CD4-positive, alpha-beta memory T cell (primary cell): Measurements from ENCODE around the gene HMGN4. TPM values are rescaled to one million over a fixed set of nuclear protein-coding genes. Genes with fewer than 3 reads are reported as not detected.
"Not testable (repeated sequence)": the region's sequence is repeated elsewhere in the genome, so short reads cannot be mapped to it uniquely, and the experiment has no call there.

Experiments used
- CTCF ChIA-PET: fragments of 350-600 bp; sonication (Branson Sonifier 250); formaldehyde crosslinking; loops from one replicate; lab custom pipeline; 2021; ENCODE audit warnings: inconsistent platforms; ENCODE audit not compliant: partially characterized antibody; lab: Charles Lee
- POLR2A ChIA-PET: fragments of 350-600 bp; sonication (Branson Sonifier 250); formaldehyde crosslinking; loops from one replicate; lab custom pipeline; 2021; ENCODE audit not compliant: partially characterized antibody; lab: Charles Lee
- DNase-seq, 5 donors: peaks; one replicate each; pipeline versions ENCODE4 v3.0.0 to v3.0.0-alpha.2; 2020 to 2022; ENCODE audit warnings: mixed read lengths in 1 of 5
- H3K27ac ChIP-seq: one replicate; pipeline ENCODE4 v1.7.0; 2013; ENCODE audit warnings: low read depth, low read length
- H3K27me3 ChIP-seq: 2 replicates; pipeline ENCODE4 v1.7.0; 2013; ENCODE audit warnings: mild to moderate bottlenecking, low read length, moderate library complexity; ENCODE audit not compliant: insufficient read depth
- H3K36me3 ChIP-seq: 2 replicates; pipeline ENCODE4 v1.7.0; 2013; ENCODE audit warnings: mild to moderate bottlenecking, low read length, moderate library complexity; ENCODE audit not compliant: insufficient read depth
- H3K4me1 ChIP-seq: 2 replicates; pipeline ENCODE4 v1.7.0; 2013; ENCODE audit warnings: mild to moderate bottlenecking, low read length, moderate library complexity; ENCODE audit not compliant: insufficient read depth
- H3K4me3 ChIP-seq, 2 donors: one replicate each; pipeline ENCODE4 v1.7.0; 2013; ENCODE audit warnings: low read length in 2 of 2, mild to moderate bottlenecking in 1 of 2
- H3K9me3 ChIP-seq, 2 donors: one replicate each; pipeline ENCODE4 v1.7.0; 2013; ENCODE audit warnings: low read length in 2 of 2, control low read depth in 1 of 2; ENCODE audit not compliant: control insufficient read depth in 1 of 2
- H3K27ac Mint-ChIP-seq, 7 donors: one replicate each; pipeline ENCODE4 v1.8.0; 2020 to 2021; ENCODE audit warnings: mixed read lengths in 7 of 7, mild to moderate bottlenecking in 6 of 7, inconsistent platforms in 3 of 7, moderate library complexity in 3 of 7
- H3K27me3 Mint-ChIP-seq, 2 donors: one replicate each; pipeline ENCODE4 v1.8.0; 2020 to 2021; ENCODE audit warnings: mixed read lengths in 2 of 2
- H3K36me3 Mint-ChIP-seq, 2 donors: one replicate each; pipeline ENCODE4 v1.8.0; 2020 to 2021; ENCODE audit warnings: mixed read lengths in 2 of 2, inconsistent platforms in 1 of 2, mild to moderate bottlenecking in 1 of 2
- H3K4me1 Mint-ChIP-seq, 4 donors: one replicate each; pipeline ENCODE4 v1.8.0; 2020 to 2021; ENCODE audit warnings: mixed read lengths in 4 of 4, mild to moderate bottlenecking in 1 of 4
- H3K4me3 Mint-ChIP-seq, 8 donors: one replicate each; pipeline ENCODE4 v1.8.0; 2020 to 2021; ENCODE audit warnings: mixed read lengths in 8 of 8, mild to moderate bottlenecking in 7 of 8, moderate library complexity in 6 of 8, inconsistent platforms in 3 of 8
- H3K9me3 Mint-ChIP-seq, 8 donors: one replicate each; pipeline ENCODE4 v1.8.0; 2020 to 2021; ENCODE audit warnings: mixed read lengths in 8 of 8, mild to moderate bottlenecking in 5 of 8, inconsistent platforms in 3 of 8, moderate library complexity in 1 of 8
- intact Hi-C: fragments of 100-400 bp; cut with micrococcal nuclease; formaldehyde crosslinking; loops from one replicate; pipeline ENCODE4 v1.15.1; 2023
- polyA plus RNA-seq, 2 donors: library from polyadenylated mRNA; unstranded; fragments of 300-500 nt; fragmentation: Illumina TruSeq; gene quantifications; one replicate each; pipeline ENCODE4 v1.2.3, GENCODE V29; 2021
- total RNA-seq, 2 experiments: library from RNA; stranded (reverse); gene quantifications; one replicate each; pipeline ENCODE4 v1.2.3, GENCODE V29; 2021

HMGN4 gene
- total and polyA plus RNA-seq, 4 experiments from 2014 or later: 102 to 305 (median 130) TPM

GRCh38 chr6:26544473-26544872 is 6.3 kb downstream of the HMGN4 start:
- no peaks in the 10 kb centered on the region for H3K9me3 ChIP-seq
- Mint-ChIP-seq H3K36me3 (peaks cover 38 to 60% of the 10 kb centered on the region in 2 donors), H3K9me3 (no peaks in the 10 kb centered on the region), H3K27ac (peak overlapping the region in 1 of 7 donors; percentile 51), H3K4me1 (peaks cover 24 to 42% (median 32%) of the 10 kb centered on the region in 4 donors), H3K27me3 (no peaks in the 10 kb centered on the region), H3K4me3 (no peak overlapping the region)
- H3K27ac ChIP-seq: no peak overlapping the region
- ChIA-PET CTCF (interaction anchor here (0.9 kb wide), 1 partner anchor 203 kb away, joined by 3 read pairs; no protein-coding TSS in a partner anchor), POLR2A (interaction anchor here (1.5 kb wide), 1 partner anchor 11 kb away, joined by 5 read pairs; no protein-coding TSS in a partner anchor)
- H3K4me3 ChIP-seq: no peak overlapping the region
- no peak for DNase-seq
- H3K27me3 ChIP-seq: no peaks in the 10 kb centered on the region
- H3K4me1 ChIP-seq: peaks cover 27% of the 10 kb centered on the region
- H3K36me3 ChIP-seq: peaks cover 20% of the 10 kb centered on the region
- intact Hi-C loops: loop anchor here (1.0 kb wide), 1 partner anchor 203 kb away; no protein-coding TSS in a partner anchor

- Histone ChIP-seq H3K27ac (no peak overlapping the region), H3K4me3 (no peak overlapping the region), H3K27me3 (no peaks in the 10 kb centered on the region), H3K9me3 (no peaks in the 10 kb centered on the region), H3K36me3 (peaks cover 15% of the 10 kb centered on the region), H3K4me1 (peaks cover 29% of the 10 kb centered on the region)
- intact Hi-C loops: no loop called here
- Mint-ChIP-seq H3K27ac (no peak overlapping the region), H3K27me3 (no peaks in the 10 kb centered on the region), H3K36me3 (peaks cover 30 to 54% of the 10 kb centered on the region in 2 donors), H3K9me3 (no peaks in the 10 kb centered on the region), H3K4me1 (peaks cover 21 to 40% (median 29%) of the 10 kb centered on the region in 4 donors), H3K4me3 (no peak overlapping the region)
- CTCF ChIA-PET: interaction anchor here (0.6 to 1.6 kb wide), 3 partner anchors 49 to 204 kb away, joined by 4 read pairs; no protein-coding TSS in a partner anchor
- POLR2A ChIA-PET: interaction anchor here (1.5 to 12.2 kb wide), 2 partner anchors 8 to 12 kb away, joined by 5 to 181 read pairs; partner anchors contain the start of gene HMGN4
- DNase-seq: no peak
Measured at GRCh38 chr6:26545627-26546026, 7.5 kb downstream of the HMGN4 start.

- H3K4me3 ChIP-seq, H3K9me3 Mint-ChIP-seq, H3K27me3 ChIP-seq, H3K9me3 ChIP-seq, DNase-seq, H3K27me3 Mint-ChIP-seq, H3K4me3 Mint-ChIP-seq, intact Hi-C loops, H3K27ac Mint-ChIP-seq, H3K27ac ChIP-seq: not testable (repeated sequence)
- Histone ChIP-seq H3K4me1 (peaks cover 16% of the 10 kb centered on the region), H3K36me3 (peaks cover 15% of the 10 kb centered on the region)
- CTCF ChIA-PET: interaction anchor here (1.7 to 9.3 kb wide), 3 partner anchors 9 to 206 kb away, joined by 3 to 50 read pairs (median 6); partner anchors contain the start of gene HMGN4
- peaks cover 12 to 33% (median 21%) of the 10 kb centered on the region in 4 donors for H3K4me1 Mint-ChIP-seq
- H3K36me3 Mint-ChIP-seq: peaks cover 25 to 44% of the 10 kb centered on the region in 2 donors
- POLR2A ChIA-PET: interaction anchor here (12.2 kb wide), 1 partner anchor 10 kb away, joined by 181 read pairs; the partner anchor contains the start of gene HMGN4
Measured at GRCh38 chr6:26547363-26547762, 9.2 kb downstream of the HMGN4 start.

GRCh38 chr6:26550250-26550993 is 12.3 kb downstream of the HMGN4 start:
- peak overlapping the region in 7 of 8 donors; percentile 89 to 95 (median 92) for H3K4me3 Mint-ChIP-seq
- H3K27me3 Mint-ChIP-seq: peaks cover 0 to 2% of the 10 kb centered on the region in 2 donors
- ChIA-PET CTCF (interaction anchor here (0.5 to 9.3 kb wide), 3 partner anchors 8 to 16 kb away, joined by 3 to 50 read pairs (median 6); partner anchors contain the start of gene HMGN4), POLR2A (interaction anchor here (0.8 to 12.2 kb wide), 7 partner anchors 8 to 394 kb away, joined by 3 to 181 read pairs (median 4); partner anchors contain the start of gene HMGN4)
- peak overlapping the region; percentile 22 for H3K27ac ChIP-seq
- no peaks in the 10 kb centered on the region for H3K9me3 Mint-ChIP-seq
- H3K27me3 ChIP-seq: no peaks in the 10 kb centered on the region
- H3K9me3 ChIP-seq: no peaks in the 10 kb centered on the region
- peaks cover 16 to 24% of the 10 kb centered on the region in 2 donors for H3K36me3 Mint-ChIP-seq
- H3K4me1 ChIP-seq: peaks cover 31% of the 10 kb centered on the region
- peak in 1 of 5 donors; percentile 22 for DNase-seq
- peak overlapping the region; percentile 48 to 63 for H3K4me3 ChIP-seq
- H3K4me1 Mint-ChIP-seq: peaks cover 8 to 17% (median 12%) of the 10 kb centered on the region in 4 donors
- intact Hi-C loops: loop anchor here (5.0 kb wide), 2 partner anchors 78 to 148 kb away; partner anchors contain the start of gene BTN3A1
- H3K27ac Mint-ChIP-seq: peak overlapping the region in 6 of 7 donors; percentile 53 to 80 (median 69)
- H3K36me3 ChIP-seq: peaks cover 3% of the 10 kb centered on the region

DNA sequence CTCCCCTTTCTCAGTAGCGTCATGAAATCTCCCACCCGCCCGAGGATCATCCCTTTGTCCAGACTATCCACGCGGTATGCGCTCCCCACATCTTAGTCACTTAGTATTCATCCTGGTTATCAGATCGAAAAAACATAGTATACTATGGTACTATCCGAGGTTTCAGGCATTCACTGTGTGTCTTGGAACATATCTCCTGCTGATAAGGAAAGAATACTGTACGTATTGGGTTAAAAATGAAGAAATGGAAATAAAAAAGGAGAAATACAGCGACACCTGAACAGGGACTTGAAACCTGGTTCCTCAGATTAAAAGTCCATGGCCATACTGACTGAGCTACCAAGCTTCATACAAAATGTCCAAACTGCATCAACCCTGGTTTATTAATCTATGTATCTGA is 14.0 kb downstream of the HMGN4 start:
- Histone ChIP-seq H3K9me3 (no peaks in the 10 kb centered on the region), H3K4me3 (no peak overlapping the region), H3K27ac (no peak overlapping the region), H3K36me3 (no peaks in the 10 kb centered on the region), H3K27me3 (no peaks in the 10 kb centered on the region), H3K4me1 (peaks cover 31% of the 10 kb centered on the region)
- Mint-ChIP-seq H3K4me1 (peaks cover 11 to 28% (median 18%) of the 10 kb centered on the region in 4 donors), H3K9me3 (no peaks in the 10 kb centered on the region), H3K36me3 (peaks cover 0 to 7% of the 10 kb centered on the region in 2 donors), H3K27ac (no peak overlapping the region), H3K4me3 (no peak overlapping the region), H3K27me3 (peaks cover 0 to 2% of the 10 kb centered on the region in 2 donors)
- ChIA-PET POLR2A (interaction anchor here (0.8 to 12.2 kb wide), 7 partner anchors 10 to 239 kb away, joined by 3 to 181 read pairs (median 10); partner anchors contain the start of gene HMGN4), CTCF (interaction anchor here (1.1 to 9.3 kb wide), 5 partner anchors 12 to 211 kb away, joined by 3 to 50 read pairs (median 3); partner anchors contain the start of gene HMGN4)
- intact Hi-C loops: loop anchor here (5.0 kb wide), 2 partner anchors 80 to 150 kb away; partner anchors contain the start of gene BTN3A1
- no peak for DNase-seq

- CTCF ChIA-PET: interaction anchor here (0.5 to 9.3 kb wide), 8 partner anchors 11 to 1220 kb away, joined by 3 to 50 read pairs (median 3); partner anchors contain the start of gene HMGN4
- Histone ChIP-seq H3K4me3 (peak overlapping the region; percentile 59 to 67), H3K27ac (no peak overlapping the region), H3K9me3 (no peaks in the 10 kb centered on the region), H3K27me3 (no peaks in the 10 kb centered on the region), H3K36me3 (no peaks in the 10 kb centered on the region), H3K4me1 (peaks cover 31% of the 10 kb centered on the region)
- Mint-ChIP-seq H3K27me3 (peaks cover 0 to 2% of the 10 kb centered on the region in 2 donors), H3K27ac (no peak overlapping the region), H3K9me3 (no peaks in the 10 kb centered on the region), H3K4me3 (no peak overlapping the region), H3K4me1 (peaks cover 11 to 28% (median 19%) of the 10 kb centered on the region in 4 donors), H3K36me3 (peaks cover 0 to 7% of the 10 kb centered on the region in 2 donors)
- POLR2A ChIA-PET: interaction anchor here (0.8 to 12.2 kb wide), 16 partner anchors 9 to 329 kb away, joined by 3 to 181 read pairs (median 6); partner anchors contain the start of gene HMGN4
- DNase-seq: no peak
- intact Hi-C loops: loop anchor here (1.0 to 5.0 kb wide), 5 partner anchors 15 to 150 kb away; partner anchors contain the start of gene BTN3A1
Measured at GRCh38 chr6:26552640-26553188, 14.5 kb downstream of the HMGN4 start.
